Ovary (tissue), 9 donors: ENCODE data around the gene LSM14B. TPM values are rescaled to one million over a fixed set of nuclear protein-coding genes. Genes with fewer than 3 reads are reported as not detected.

Experiments
- DNase-seq, 5 donors: peaks; one replicate each; pipeline ENCODE4 v3.0.0-alpha.2; 2019 to 2020
- H3K27ac ChIP-seq, 2 donors: fragments of 200-600 bp; one replicate each; pipeline versions ENCODE4 v1.5.1 to v1.8.0; 2019 to 2022
- H3K27me3 ChIP-seq: fragments of 200-600 bp; one replicate; pipeline ENCODE4 v1.8.0; 2022
- H3K36me3 ChIP-seq: fragments of 200-600 bp; sonication (generic); one replicate; pipeline ENCODE4 v1.5.1; 2019
- H3K4me1 ChIP-seq: one replicate; pipeline ENCODE4 v1.8.1; 2013; ENCODE audit warnings: mild to moderate bottlenecking, moderate library complexity; ENCODE audit not compliant: insufficient read depth
- H3K4me3 ChIP-seq: fragments of 200-600 bp; sonication (generic); one replicate; pipeline ENCODE4 v1.5.1; 2017
- H3K9me3 ChIP-seq, 2 donors: fragments of 200-600 bp in 1 of 2; sonication (generic) in 1 of 2; one replicate each; pipeline versions ENCODE4 v1.5.1 to v1.8.1; 2013 to 2019; ENCODE audit warnings: mild to moderate bottlenecking in 1 of 2, moderate library complexity in 1 of 2
- CTCF ChIP-seq, 3 donors: fragments of 450-650 bp in 2 of 3; fragments of 200-600 bp in 1 of 3; IDR thresholded peaks; one replicate each; pipeline versions ENCODE4 v1.5.1 to v1.8.0; 2016 to 2022; ENCODE audit warnings: antibody characterized with exemption in 3 of 3, mild to moderate bottlenecking in 1 of 3
- EP300 ChIP-seq: sonication (generic); formaldehyde crosslinking; IDR thresholded peaks from one replicate; pipeline ENCODE4 v1.6.1; 2017; ENCODE audit warnings: antibody characterized with exemption
- POLR2A ChIP-seq: fragments of 450-650 bp; IDR thresholded peaks from one replicate; pipeline ENCODE4 v1.6.1; 2017; ENCODE audit warnings: antibody characterized with exemption, mild to moderate bottlenecking, moderate library complexity
- WGBS, 3 donors: extraction: QIAGEN DNeasy Blood & Tissue Kit in 1 of 3; methylation state at CpG; one replicate each; pipeline versions ENCODE4 v1.1.5 to v1.1.7; 2013 to 2017; 5-methylcytosine and 5-hydroxymethylcytosine counted together
- intact Hi-C, 4 donors: fragments of 100-400 bp; cut with DNase I; formaldehyde crosslinking; loops; one replicate each; pipeline versions ENCODE4 v1.11.0 to v1.15.1; 2022 to 2023
- polyA plus RNA-seq, 2 donors: library from polyadenylated mRNA; stranded (reverse); fragments of 200-250 nt in 1 of 2; fragments of 350-450 nt in 1 of 2; fragmentation: Illumina TruSeq in 1 of 2; extraction: RNeasy Lipid Tissue Mini Kit (QIAGEN cat#74804) in 1 of 2; gene quantifications; one replicate each; pipeline ENCODE4 v1.2.3, GENCODE V29; 2013 to 2014
- total RNA-seq, 7 donors: library from RNA; depleted of rRNA in 2 of 7; stranded (reverse); fragments of >200 nt in 2 of 7; fragmentation: NEBNext Ultra II Directional in 3 of 7; extraction: Animal tissue kit (Norgen Biotek cat#: 25700) in 3 of 7; gene quantifications; one replicate each; pipeline versions ENCODE4 v1.1.0 to v1.2.4, GENCODE V29; 2016 to 2023
- donor health status: DM: no; HTN: no; CAD: no; lungs with moderate emphysema.
- donor health status: DM: no; HTN: no; CAD: no.
- donor health status: Bipolar disorder and iron deficiency.
- donor health status: DM: yes; HTN: yes; CAD: no.
- donor health status: DM: no; HTN: no; CAD: no.
- donor health status: DM: yes; HTN: yes; CAD: no.

The LSM14B gene
- total and polyA plus RNA-seq, 9 donors = 21.5 to 62.2 (median 55.5) TPM

GRCh38 chr20:62122654-62123449 is 577 bp downstream of the LSM14B start:
- Histone ChIP-seq H3K4me1 (peaks cover 6% of the 10 kb centered on the region), H3K36me3 (no peaks in the 10 kb centered on the region), H3K4me3 (peak overlapping the region; percentile 84), H3K27me3 (no peaks in the 10 kb centered on the region), H3K9me3 (no peaks in the 10 kb centered on the region), H3K27ac (peak overlapping the region; percentile 79 to 90)
- WGBS, 3 donors = 0 to 1% (median 0%) methylated on average over 18 to 77 of the region's 77 CpGs
- TF ChIP-seq EP300 (no peak), CTCF (IDR thresholded peaks at IDR 0.05) (no peak), POLR2A (no peak)
- intact Hi-C loops = loop anchor here in 1 of 4 donors (2.0 kb wide), 1 partner anchor 20 kb away; the partner anchor contains the start of genes PSMA7 and SS18L1
- peak; percentile 47 to 76 (median 64) for DNase-seq

DNA sequence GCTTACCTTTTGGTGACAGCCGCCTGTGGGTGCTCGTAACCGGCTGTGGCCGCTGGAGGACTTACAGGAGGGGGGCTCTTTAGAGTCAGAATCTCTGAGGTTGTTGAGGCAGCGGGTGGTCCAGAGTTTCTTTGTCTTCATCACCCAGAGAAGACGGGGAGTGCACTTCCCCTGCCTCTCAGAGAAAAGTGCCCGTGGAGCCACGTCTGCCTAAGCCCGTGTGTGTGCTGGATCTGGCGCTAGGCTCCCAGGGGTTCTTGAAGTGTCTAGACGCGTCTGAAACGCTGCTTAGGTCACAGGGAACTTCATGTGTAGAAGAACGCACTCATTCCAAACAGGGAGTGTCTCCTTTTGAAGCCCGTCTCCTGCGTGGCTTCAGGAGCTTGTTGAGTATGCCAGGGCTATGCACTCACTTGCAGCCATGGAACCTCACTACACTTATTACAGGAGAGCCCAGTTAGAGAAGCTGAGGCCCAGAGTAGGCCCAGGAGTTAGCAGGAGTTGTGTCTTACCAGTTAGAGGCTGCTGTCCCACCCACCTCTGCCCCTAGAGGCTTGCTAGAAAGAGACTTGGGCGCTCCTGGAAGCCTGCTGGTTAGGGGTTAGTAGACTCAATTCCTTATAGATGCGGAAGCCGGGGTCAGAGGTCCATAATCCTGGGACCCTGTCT is 1.3 kb downstream of the LSM14B start:
- peaks cover 6% of the 10 kb centered on the region for H3K4me1 ChIP-seq
- H3K9me3 ChIP-seq = no peaks in the 10 kb centered on the region
- H3K27ac ChIP-seq = peak overlapping the region in 1 of 2 donors; percentile 79
- no peaks in the 10 kb centered on the region for H3K36me3 ChIP-seq
- no peak for TF ChIP-seq POLR2A
- no peak for TF ChIP-seq CTCF (IDR thresholded peaks at IDR 0.05)
- TF ChIP-seq EP300 = no peak
- no peaks in the 10 kb centered on the region for H3K27me3 ChIP-seq
- intact Hi-C loops = loop anchor here in 2 of 4 donors (2.0 kb wide), 2 partner anchors 19 to 47 kb away; partner anchors contain the start of genes PSMA7 (in 1 of the 2) and SS18L1 (in 1 of the 2)
- 17 to 21% (median 18%) methylated on average over 17 to 19 of the region's 19 CpGs for WGBS, 3 donors
- peak overlapping the region; percentile 84 for H3K4me3 ChIP-seq
- DNase-seq = no peak

GRCh38 chr20:62126141-62126540 is 3.9 kb downstream of the LSM14B start:
- no peak overlapping the region for H3K27ac ChIP-seq
- H3K4me1 ChIP-seq = peaks cover 6% of the 10 kb centered on the region
- H3K4me3 ChIP-seq = no peak overlapping the region
- WGBS, 3 donors = 90 to 91% (median 90%) methylated on average over 17 to 20 of the region's 20 CpGs
- H3K27me3 ChIP-seq = no peaks in the 10 kb centered on the region
- intact Hi-C loops = no loop called here
- H3K9me3 ChIP-seq = no peaks in the 10 kb centered on the region
- no peaks in the 10 kb centered on the region for H3K36me3 ChIP-seq
- no peak for TF ChIP-seq CTCF (IDR thresholded peaks at IDR 0.05)
- no peak for TF ChIP-seq POLR2A
- TF ChIP-seq EP300 = no peak
- DNase-seq = no peak

DNA sequence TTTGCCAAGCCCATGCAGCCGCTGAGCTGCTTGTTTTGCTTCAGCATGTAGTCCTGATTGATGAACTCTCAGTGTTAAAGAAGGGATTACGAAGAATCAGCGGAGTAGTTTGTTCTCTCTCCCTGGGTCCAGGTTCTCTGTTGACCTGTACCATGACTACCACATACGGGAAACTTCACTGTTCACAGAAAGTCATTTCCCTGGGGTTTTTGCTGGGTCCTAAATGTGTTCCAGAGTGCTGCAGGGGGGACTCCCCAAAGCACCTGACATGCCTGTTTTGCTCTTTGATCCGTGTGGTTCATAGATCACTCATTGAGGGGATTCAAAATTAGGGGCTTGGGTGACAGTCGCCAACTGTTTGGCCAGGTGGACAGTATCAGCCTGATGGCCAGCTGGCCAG is 5.5 kb downstream of the LSM14B start:
- intact Hi-C loops = no loop called here
- WGBS, 3 donors = 79 to 83% (median 81%) methylated on average over 6 of the region's 6 CpGs
- H3K4me3 ChIP-seq = no peak overlapping the region
- H3K27ac ChIP-seq = no peak overlapping the region
- H3K9me3 ChIP-seq = no peaks in the 10 kb centered on the region
- DNase-seq = no peak
- peaks cover 6% of the 10 kb centered on the region for H3K4me1 ChIP-seq
- TF ChIP-seq POLR2A = no peak
- no peak for TF ChIP-seq CTCF (IDR thresholded peaks at IDR 0.05)
- TF ChIP-seq EP300 = no peak
- H3K36me3 ChIP-seq = no peaks in the 10 kb centered on the region
- H3K27me3 ChIP-seq = no peaks in the 10 kb centered on the region
